Endothelial cell (in vitro differentiated cells): ENCODE measurements around the gene ASTN1. TPM values are rescaled to one million over a fixed set of nuclear protein-coding genes. Genes with fewer than 3 reads are reported as not detected.

ENCODE experiments used
- DNase-seq: peaks from one replicate; pipeline ENCODE4 v3.0.0; 2021; ENCODE audit warnings: low spot score
- H3K27ac Mint-ChIP-seq: one replicate; pipeline ENCODE4 v1.8.0; 2021; ENCODE audit warnings: mixed read lengths, inconsistent platforms; ENCODE audit not compliant: unreplicated experiment
- H3K27me3 Mint-ChIP-seq: one replicate; pipeline ENCODE4 v1.8.0; 2021; ENCODE audit warnings: mild to moderate bottlenecking, moderate library complexity, mixed read lengths, inconsistent platforms; ENCODE audit not compliant: unreplicated experiment
- H3K36me3 Mint-ChIP-seq: one replicate; pipeline ENCODE4 v1.8.0; 2021; ENCODE audit warnings: mild to moderate bottlenecking, low read depth, mixed read lengths, inconsistent platforms; ENCODE audit not compliant: unreplicated experiment
- H3K4me1 Mint-ChIP-seq: one replicate; pipeline ENCODE4 v1.8.0; 2021; ENCODE audit warnings: mild to moderate bottlenecking, mixed read lengths, inconsistent platforms; ENCODE audit not compliant: unreplicated experiment
- H3K4me3 Mint-ChIP-seq: one replicate; pipeline ENCODE4 v1.8.0; 2021; ENCODE audit warnings: mild to moderate bottlenecking, mixed read lengths, inconsistent platforms; ENCODE audit not compliant: unreplicated experiment
- H3K9me3 Mint-ChIP-seq: one replicate; pipeline ENCODE4 v1.8.0; 2021; ENCODE audit warnings: mixed read lengths, inconsistent platforms; ENCODE audit not compliant: unreplicated experiment
- CTCF ChIP-seq: fragments of 200-600 bp; sonication (generic); IDR thresholded peaks from one replicate; pipeline ENCODE4 v1.5.0; 2021; ENCODE audit warnings: antibody characterized with exemption; ENCODE audit not compliant: unreplicated experiment
- total RNA-seq: library from RNA; stranded (reverse); fragmentation: NEBNext Ultra II Directional; extraction: Animal tissue kit (Norgen Biotek cat#: 25700); gene quantifications from one replicate; pipeline ENCODE4 v1.2.1, GENCODE V29; 2021; ENCODE audit not compliant: unreplicated experiment

Gene ASTN1
- total RNA-seq, 1 donor from 2014 or later: 66.6 TPM

GRCh38 chr1:177165069-177165439 is 542 bp upstream of the ASTN1 start:
- no peaks in the 10 kb centered on the region for H3K9me3 Mint-ChIP-seq
- H3K36me3 Mint-ChIP-seq: peaks cover 9% of the 10 kb centered on the region
- H3K4me1 Mint-ChIP-seq: peaks cover 19% of the 10 kb centered on the region
- H3K27ac Mint-ChIP-seq: no peak overlapping the region
- DNase-seq: no peak
- H3K4me3 Mint-ChIP-seq: peak overlapping the region; percentile 89
- TF ChIP-seq CTCF: no peak
- H3K27me3 Mint-ChIP-seq: peaks cover 8% of the 10 kb centered on the region

- Mint-ChIP-seq H3K36me3 (peaks cover 9% of the 10 kb centered on the region), H3K4me1 (peaks cover 19% of the 10 kb centered on the region), H3K4me3 (peak overlapping the region; percentile 96), H3K27ac (peak overlapping the region; percentile 48), H3K27me3 (peaks cover 8% of the 10 kb centered on the region), H3K9me3 (no peaks in the 10 kb centered on the region)
- no peak for TF ChIP-seq CTCF
- DNase-seq: no peak
These were observed 600 bp downstream of the ASTN1 start for GRCh38 chr1:177163844-177164379.

GRCh38 chr1:177162243-177162642 is 2.3 kb downstream of the ASTN1 start:
- DNase-seq: no peak
- Mint-ChIP-seq H3K9me3 (no peaks in the 10 kb centered on the region), H3K27ac (no peak overlapping the region), H3K27me3 (peaks cover 8% of the 10 kb centered on the region), H3K4me3 (peak overlapping the region; percentile 77), H3K36me3 (peaks cover 9% of the 10 kb centered on the region), H3K4me1 (peaks cover 19% of the 10 kb centered on the region)
- TF ChIP-seq CTCF: no peak

- Mint-ChIP-seq H3K27ac (no peak overlapping the region), H3K4me3 (no peak overlapping the region), H3K9me3 (no peaks in the 10 kb centered on the region), H3K27me3 (no peaks in the 10 kb centered on the region), H3K36me3 (peaks cover 6% of the 10 kb centered on the region), H3K4me1 (peaks cover 48% of the 10 kb centered on the region)
- TF ChIP-seq CTCF: no peak
- no peak for DNase-seq
These were observed 18.0 kb downstream of the ASTN1 start for GRCh38 chr1:177146499-177146898.

- Mint-ChIP-seq H3K4me3 (no peak overlapping the region), H3K27me3 (no peaks in the 10 kb centered on the region), H3K4me1 (peaks cover 47% of the 10 kb centered on the region), H3K9me3 (no peaks in the 10 kb centered on the region), H3K36me3 (peaks cover 6% of the 10 kb centered on the region), H3K27ac (no peak overlapping the region)
- no peak for TF ChIP-seq CTCF
- no peak for DNase-seq
These were observed 19.1 kb downstream of the ASTN1 start for GRCh38 chr1:177145106-177146070.
